Natural killer cell treated with Interleukin-12 subunit alpha and Interleukin-12 subunit beta and Interleukin-15 and Interleukin-18, amount 100 ng/mL, for 72 hours (primary cell): ENCODE measurements around the gene ARHGDIB. TPM values are rescaled to one million over a fixed set of nuclear protein-coding genes. Genes with fewer than 3 reads are reported as not detected.

Experiments
- ATAC-seq, 2 donors: fragments of 150-1000 bp; cut with Tn5 transposase in 1 of 2; sonication (Bioruptor Pico), chemical (Tn5 transposase) in 1 of 2; 2 replicates each; pipeline ENCODE4 v1.10.0; 2021
- DNase-seq: peaks from one replicate; pipeline ENCODE4 v3.0.0; 2022; ENCODE audit warnings: low spot score
- H3K27ac Mint-ChIP-seq, 2 donors: 1 replicate in 1 of 2; 2 replicates in 1 of 2; pipeline ENCODE4 v1.8.0; 2022; ENCODE audit warnings: mixed read lengths in 2 of 2, mild to moderate bottlenecking in 1 of 2, moderate library complexity in 1 of 2
- H3K27me3 Mint-ChIP-seq, 2 donors: 1 replicate in 1 of 2; 2 replicates in 1 of 2; pipeline ENCODE4 v1.8.0; 2022; ENCODE audit warnings: mixed read lengths in 2 of 2
- H3K36me3 Mint-ChIP-seq: one replicate; pipeline ENCODE4 v1.8.0; 2022; ENCODE audit warnings: mixed read lengths
- H3K4me1 Mint-ChIP-seq, 2 donors: 1 replicate in 1 of 2; 2 replicates in 1 of 2; pipeline ENCODE4 v1.8.0; 2022; ENCODE audit warnings: low read depth in 2 of 2, mixed read lengths in 2 of 2, mild to moderate bottlenecking in 1 of 2
- H3K4me3 Mint-ChIP-seq: one replicate; pipeline ENCODE4 v1.8.0; 2022; ENCODE audit warnings: mixed read lengths
- H3K9me3 Mint-ChIP-seq: 2 replicates; pipeline ENCODE4 v1.8.0; 2022; ENCODE audit warnings: mixed read lengths
- total RNA-seq, 2 donors: library from RNA; stranded (reverse); gene quantifications; one replicate each; pipeline ENCODE4 v1.2.3, GENCODE V29; 2022

ARHGDIB gene
- total RNA-seq, 2 donors from 2014 or later: 412 to 543 TPM

- DNase-seq: no peak
- Mint-ChIP-seq H3K36me3 (peaks cover 10% of the 10 kb centered on the region), H3K4me1 (peaks cover 64 to 85% of the 10 kb centered on the region in 2 donors), H3K27me3 (no peaks in the 10 kb centered on the region), H3K4me3 (peak overlapping the region; percentile 99), H3K9me3 (no peaks in the 10 kb centered on the region), H3K27ac (peak overlapping the region; percentile 97 to 99)
- no peak for ATAC-seq
Observed at GRCh38 chr12:14958361-14959125, 2.9 kb downstream of the ARHGDIB start.

GRCh38 chr12:14957551-14958168 is 3.7 kb downstream of the ARHGDIB start:
- DNase-seq (no peak), ATAC-seq (no peak)
- Mint-ChIP-seq H3K9me3 (no peaks in the 10 kb centered on the region), H3K27me3 (no peaks in the 10 kb centered on the region), H3K36me3 (peaks cover 15% of the 10 kb centered on the region), H3K4me3 (peak overlapping the region; percentile 99), H3K27ac (peak overlapping the region; percentile 97 to 99), H3K4me1 (peaks cover 66 to 85% of the 10 kb centered on the region in 2 donors)

GRCh38 chr12:14956905-14957304 is 4.5 kb downstream of the ARHGDIB start:
- peak overlapping the region; percentile 99 for H3K4me3 Mint-ChIP-seq
- no peaks in the 10 kb centered on the region for H3K9me3 Mint-ChIP-seq
- peaks cover 21% of the 10 kb centered on the region for H3K36me3 Mint-ChIP-seq
- H3K4me1 Mint-ChIP-seq: peaks cover 72 to 85% of the 10 kb centered on the region in 2 donors
- DNase-seq (no peak), ATAC-seq (no peak)
- H3K27ac Mint-ChIP-seq: peak overlapping the region; percentile 97 to 99
- H3K27me3 Mint-ChIP-seq: no peaks in the 10 kb centered on the region

- Mint-ChIP-seq H3K4me1 (peaks cover 74 to 85% of the 10 kb centered on the region in 2 donors), H3K27me3 (no peaks in the 10 kb centered on the region), H3K36me3 (peaks cover 22% of the 10 kb centered on the region), H3K4me3 (peak overlapping the region; percentile 99), H3K9me3 (no peaks in the 10 kb centered on the region), H3K27ac (peak overlapping the region; percentile 97 to 99)
- DNase-seq (peak; percentile 68), ATAC-seq (peak; percentile 40 to 46)
Observed at GRCh38 chr12:14956024-14956891, 5.1 kb downstream of the ARHGDIB start.

GRCh38 chr12:14954269-14954668 is 7.1 kb downstream of the ARHGDIB start:
- Mint-ChIP-seq H3K9me3 (no peaks in the 10 kb centered on the region), H3K36me3 (peaks cover 30% of the 10 kb centered on the region), H3K27me3 (no peaks in the 10 kb centered on the region), H3K4me3 (peak overlapping the region; percentile 83), H3K4me1 (peaks cover 80 to 88% of the 10 kb centered on the region in 2 donors), H3K27ac (peak overlapping the region; percentile 89 to 92)
- ATAC-seq: no peak
- no peak for DNase-seq

- peaks cover 36% of the 10 kb centered on the region for H3K36me3 Mint-ChIP-seq
- peaks cover 80 to 89% of the 10 kb centered on the region in 2 donors for H3K4me1 Mint-ChIP-seq
- H3K27ac Mint-ChIP-seq: peak overlapping the region; percentile 89 to 92
- DNase-seq: no peak
- H3K9me3 Mint-ChIP-seq: no peaks in the 10 kb centered on the region
- no peak for ATAC-seq
- peak overlapping the region; percentile 83 for H3K4me3 Mint-ChIP-seq
- H3K27me3 Mint-ChIP-seq: no peaks in the 10 kb centered on the region
Observed at GRCh38 chr12:14953752-14954151, 7.6 kb downstream of the ARHGDIB start.

- H3K9me3 Mint-ChIP-seq: no peaks in the 10 kb centered on the region
- H3K4me1 Mint-ChIP-seq: peaks cover 75 to 88% of the 10 kb centered on the region in 2 donors
- peaks cover 43% of the 10 kb centered on the region for H3K36me3 Mint-ChIP-seq
- peak; percentile 77 to 79 for ATAC-seq
- no peaks in the 10 kb centered on the region for H3K27me3 Mint-ChIP-seq
- H3K27ac Mint-ChIP-seq: peak overlapping the region; percentile 89 to 92
- DNase-seq: no peak
- H3K4me3 Mint-ChIP-seq: peak overlapping the region; percentile 83
Observed at GRCh38 chr12:14952299-14952921, 9.0 kb downstream of the ARHGDIB start.

- Mint-ChIP-seq H3K27ac (peak overlapping the region; percentile 89 to 92), H3K9me3 (no peaks in the 10 kb centered on the region), H3K4me3 (peak overlapping the region; percentile 83), H3K4me1 (peaks cover 75 to 88% of the 10 kb centered on the region in 2 donors), H3K27me3 (no peaks in the 10 kb centered on the region), H3K36me3 (peaks cover 49% of the 10 kb centered on the region)
- ATAC-seq: no peak
- DNase-seq: no peak
Observed at GRCh38 chr12:14951851-14952250, 9.6 kb downstream of the ARHGDIB start.

- Mint-ChIP-seq H3K4me3 (peak overlapping the region; percentile 83), H3K36me3 (peaks cover 56% of the 10 kb centered on the region), H3K9me3 (no peaks in the 10 kb centered on the region), H3K4me1 (peaks cover 74 to 88% of the 10 kb centered on the region in 2 donors), H3K27me3 (no peaks in the 10 kb centered on the region), H3K27ac (peak overlapping the region; percentile 89 to 92)
- ATAC-seq: no peak
- no peak for DNase-seq
Observed at GRCh38 chr12:14950982-14951746, 10.2 kb downstream of the ARHGDIB start.

GRCh38 chr12:14950421-14950820 is 11.0 kb downstream of the ARHGDIB start:
- Mint-ChIP-seq H3K9me3 (no peaks in the 10 kb centered on the region), H3K4me1 (peaks cover 69 to 92% of the 10 kb centered on the region in 2 donors), H3K27me3 (no peaks in the 10 kb centered on the region), H3K27ac (peak overlapping the region; percentile 89 to 92), H3K36me3 (peaks cover 63% of the 10 kb centered on the region), H3K4me3 (peak overlapping the region; percentile 83)
- ATAC-seq (peak in 1 of 2 donors; percentile 34), DNase-seq (no peak)

GRCh38 chr12:14949631-14950030 is 11.8 kb downstream of the ARHGDIB start:
- peak overlapping the region; percentile 89 to 92 for H3K27ac Mint-ChIP-seq
- no peak for DNase-seq
- H3K27me3 Mint-ChIP-seq: no peaks in the 10 kb centered on the region
- peaks cover 71 to 92% of the 10 kb centered on the region in 2 donors for H3K4me1 Mint-ChIP-seq
- no peak for ATAC-seq
- H3K4me3 Mint-ChIP-seq: peak overlapping the region; percentile 83
- H3K36me3 Mint-ChIP-seq: peaks cover 71% of the 10 kb centered on the region
- H3K9me3 Mint-ChIP-seq: no peaks in the 10 kb centered on the region

GRCh38 chr12:14948672-14949071 is 12.7 kb downstream of the ARHGDIB start:
- peaks cover 73% of the 10 kb centered on the region for H3K36me3 Mint-ChIP-seq
- no peaks in the 10 kb centered on the region for H3K9me3 Mint-ChIP-seq
- peaks cover 63 to 82% of the 10 kb centered on the region in 2 donors for H3K4me1 Mint-ChIP-seq
- DNase-seq: peak; percentile 75
- ATAC-seq: peak; percentile 92 to 93
- peak overlapping the region; percentile 89 to 92 for H3K27ac Mint-ChIP-seq
- H3K4me3 Mint-ChIP-seq: peak overlapping the region; percentile 83
- no peaks in the 10 kb centered on the region for H3K27me3 Mint-ChIP-seq
